HepG2 (cell line): ENCODE measurements around the gene ZSCAN26. TPM values are rescaled to one million over a fixed set of nuclear protein-coding genes. Genes with fewer than 3 reads are reported as not detected.

Source experiments
- BRD4 ChIP-seq: sonication (generic); formaldehyde crosslinking; IDR thresholded peaks from 2 replicates; pipeline ENCODE4 v1.4.0; 2020; ENCODE audit warnings: missing genetic modification reagents
- DPF2 ChIP-seq: sonication (generic); formaldehyde crosslinking; IDR thresholded peaks from 2 replicates; pipeline ENCODE4 v1.4.0; 2020; ENCODE audit warnings: mild to moderate bottlenecking, low read depth, missing genetic modification reagents, borderline replicate concordance
- GATAD2A ChIP-seq: IDR thresholded peaks from 2 replicates; pipeline ENCODE4 v1.6.1; 2016
- HMG20B ChIP-seq: conservative IDR thresholded peaks from 2 replicates; pipeline ENCODE4 v1.6.1; 2016; ENCODE audit warnings: missing genetic modification reagents, missing compliant biosample characterization
- ISL2 ChIP-seq: sonication (generic); formaldehyde crosslinking; IDR thresholded peaks from 2 replicates; pipeline ENCODE4 v1.5.0; 2020; ENCODE audit warnings: missing genetic modification reagents
- KAT7 ChIP-seq: IDR thresholded peaks from 2 replicates; pipeline ENCODE4 v1.6.1; 2018; ENCODE audit warnings: borderline replicate concordance, missing compliant biosample characterization
- NR2F2 ChIP-seq: IDR thresholded peaks from 2 replicates; pipeline ENCODE4 v1.6.1; 2012; ENCODE audit warnings: low read depth, inconsistent platforms, borderline replicate concordance
- PPARG ChIP-seq: conservative IDR thresholded peaks from 2 replicates; pipeline ENCODE4 v1.6.1; 2016; ENCODE audit warnings: missing biosample characterization, missing genetic modification reagents
- RAD51 ChIP-seq: fragments of 450-650 bp; IDR thresholded peaks from 2 replicates; pipeline ENCODE4 v1.6.1; 2016; ENCODE audit warnings: borderline replicate concordance
- SALL2 ChIP-seq: sonication (generic); formaldehyde crosslinking; IDR thresholded peaks from 2 replicates; pipeline ENCODE4 v1.8.1; 2023; ENCODE audit warnings: mild to moderate bottlenecking, missing genetic modification reagents, inconsistent platforms
- ZBTB10 ChIP-seq: sonication (generic); formaldehyde crosslinking; IDR thresholded peaks from 2 replicates; pipeline ENCODE4 v1.4.0; 2020; ENCODE audit warnings: missing genetic modification reagents, borderline replicate concordance
- ZHX2 ChIP-seq, 2 experiments: sonication (generic) in 1 of 2; formaldehyde crosslinking in 1 of 2; IDR thresholded peaks; 2 replicates each; pipeline versions ENCODE4 v1.6.1 to v1.9.0; 2014 to 2022; ENCODE audit warnings: antibody characterized with exemption in 1 of 2, borderline replicate concordance in 1 of 2, inconsistent platforms in 1 of 2, low read depth in 1 of 2, missing genetic modification reagents in 1 of 2
- ZNF225 ChIP-seq: sonication (generic); formaldehyde crosslinking; IDR thresholded peaks from 2 replicates; pipeline ENCODE4 v1.4.0; 2020; ENCODE audit warnings: mild to moderate bottlenecking, missing genetic modification reagents
- ZNF513 ChIP-seq: sonication (generic); formaldehyde crosslinking; conservative IDR thresholded peaks from 2 replicates; pipeline ENCODE4 v1.5.0; 2020; ENCODE audit warnings: missing genetic modification reagents
- ZNF576 ChIP-seq: sonication (generic); formaldehyde crosslinking; IDR thresholded peaks from 2 replicates; pipeline ENCODE4 v1.4.0; 2020; ENCODE audit warnings: mild to moderate bottlenecking, missing genetic modification reagents
- ZNF629 ChIP-seq: sonication (generic); formaldehyde crosslinking; conservative IDR thresholded peaks from 2 replicates; pipeline ENCODE4 v1.5.0; 2020; ENCODE audit warnings: missing genetic modification reagents
- ZNF749 ChIP-seq: sonication (generic); formaldehyde crosslinking; IDR thresholded peaks from 2 replicates; pipeline ENCODE4 v1.8.0; 2022; ENCODE audit warnings: mild to moderate bottlenecking, missing genetic modification reagents, moderate library complexity, borderline replicate concordance
- ZSCAN21 ChIP-seq: sonication (generic); formaldehyde crosslinking; IDR thresholded peaks from 2 replicates; pipeline ENCODE4 v1.8.0; 2022; ENCODE audit warnings: mild to moderate bottlenecking, missing genetic modification reagents, moderate library complexity, borderline replicate concordance
- polyA plus RNA-seq, 8 experiments: library from polyadenylated mRNA; depleted of rRNA in 3 of 8; stranded (reverse) in 7 of 8; unstranded in 1 of 8; fragments of >200 nt; fragmentation: Illumina TruSeq in 4 of 8; extraction: Trizol in 4 of 8; gene quantifications; 2 replicates each; pipeline versions ENCODE4 v1.2.1 to v1.2.3, GENCODE V29; 2011 to 2016; ENCODE audit warnings: low read depth in 4 of 8, missing spikeins in 1 of 8, mixed read lengths in 1 of 8; ENCODE audit not compliant: insufficient read depth in 1 of 8
- total RNA-seq, 5 experiments: library from RNA; depleted of rRNA; stranded (reverse); fragments of >200 nt; fragmentation: Illumina TruSeq; extraction: Trizol; gene quantifications; 2 replicates each; pipeline ENCODE4 v1.2.3, GENCODE V29; 2016; ENCODE audit warnings: low read depth in 1 of 5

Gene ZSCAN26
- total and polyA plus RNA-seq, 2 of the 13 experiments (the other 11 are each of a cell fraction or from before 2014, with no cell fraction given): 12.0 to 15.6 TPM

- TF ChIP-seq ZHX2 (IDR thresholded peaks at IDR 0.05; ENCODE audit: low read depth): no peak
- TF ChIP-seq ZHX2 (CRISPR knock-in tag; IDR thresholded peaks at IDR 0.05; ENCODE audit: borderline replicate concordance): peak; percentile 76
- no peak for TF ChIP-seq KAT7 (CRISPR knock-in tag)
- no peak for TF ChIP-seq ZNF513 (CRISPR knock-in tag)
- TF ChIP-seq ZNF576: no peak
- no peak for TF ChIP-seq RAD51
- no peak for TF ChIP-seq HMG20B (CRISPR knock-in tag)
- TF ChIP-seq NR2F2: 0 out of 2 replicates have a peak, but pooled peaks have one; percentile 24
- no peak for TF ChIP-seq BRD4 (CRISPR knock-in tag)
- TF ChIP-seq PPARG (CRISPR knock-in tag): 0 out of 2 replicates have a peak, but pooled peaks have one; percentile 21
- no peak for TF ChIP-seq ZNF629 (CRISPR knock-in tag)
- TF ChIP-seq GATAD2A: peak; percentile 55
- peak; percentile 61 for TF ChIP-seq ZNF749 (CRISPR knock-in tag)
- TF ChIP-seq DPF2 (CRISPR knock-in tag): no peak
- TF ChIP-seq ZSCAN21 (CRISPR knock-in tag): 0 out of 2 replicates have a peak, but pooled peaks have one; percentile 37
- TF ChIP-seq ZNF225 (CRISPR knock-in tag): 0 out of 2 replicates have a peak, but pooled peaks have one; percentile 23
- TF ChIP-seq ISL2 (CRISPR knock-in tag): 0 out of 2 replicates have a peak, but pooled peaks have one; percentile 58
- TF ChIP-seq ZBTB10 (CRISPR knock-in tag): 0 out of 2 replicates have a peak, but pooled peaks have one; percentile 47
- TF ChIP-seq SALL2: peak; percentile 61
Measured at GRCh38 chr6:28218312-28219248, 48.4 kb upstream of the ZSCAN26 start (continued).
